ENCODE measurements around the gene PRKCH. TPM values are rescaled to one million over a fixed set of nuclear protein-coding genes. Genes with fewer than 3 reads are reported as not detected.

Gene PRKCH
- total RNA-seq, 1 experiment from 2014 or later: 22.3 TPM

- Mint-ChIP-seq H3K27me3 (ENCODE audit: unreplicated experiment) (no peaks in the 10 kb centered on the region), H3K36me3 (ENCODE audit: insufficient read depth, unreplicated experiment) (no peaks in the 10 kb centered on the region), H3K9me3 (ENCODE audit: low read depth, unreplicated experiment) (no peaks in the 10 kb centered on the region), H3K4me3 (ENCODE audit: low read depth, unreplicated experiment) (no peak overlapping the region), H3K4me1 (ENCODE audit: low read depth, unreplicated experiment) (no peaks in the 10 kb centered on the region), H3K27ac (ENCODE audit: unreplicated experiment) (no peak overlapping the region)
- CTCF ChIA-PET: no interaction called here
- BruUV-seq (replicated peaks): no TSS peak
- DNase-seq: no peak
- intact Hi-C loops (cut with micrococcal nuclease; ENCODE audit: unreplicated experiment): no loop called here
- TF ChIP-seq CTCF (IDR thresholded peaks at IDR 0.05; ENCODE audit: unreplicated experiment): no peak
These were observed 22.1 kb downstream of the PRKCH start for GRCh38 chr14:61343471-61343870.

- Mint-ChIP-seq H3K27ac (ENCODE audit: unreplicated experiment) (no peak overlapping the region), H3K27me3 (ENCODE audit: unreplicated experiment) (no peaks in the 10 kb centered on the region), H3K4me1 (ENCODE audit: low read depth, unreplicated experiment) (no peaks in the 10 kb centered on the region), H3K4me3 (ENCODE audit: low read depth, unreplicated experiment) (no peak overlapping the region), H3K36me3 (ENCODE audit: insufficient read depth, unreplicated experiment) (no peaks in the 10 kb centered on the region), H3K9me3 (ENCODE audit: low read depth, unreplicated experiment) (no peaks in the 10 kb centered on the region)
- CTCF ChIA-PET: no interaction called here
- DNase-seq: no peak
- BruUV-seq (replicated peaks): no TSS peak
- no peak for TF ChIP-seq CTCF (IDR thresholded peaks at IDR 0.05; ENCODE audit: unreplicated experiment)
- intact Hi-C loops (cut with micrococcal nuclease; ENCODE audit: unreplicated experiment): no loop called here
These were observed 22.6 kb downstream of the PRKCH start for GRCh38 chr14:61343991-61344405.

GRCh38 chr14:61344437-61345150, 23.2 kb downstream of the PRKCH start:
- no TSS peak for BruUV-seq (replicated peaks)
- Mint-ChIP-seq H3K4me3 (ENCODE audit: low read depth, unreplicated experiment) (no peak overlapping the region), H3K27me3 (ENCODE audit: unreplicated experiment) (no peaks in the 10 kb centered on the region), H3K27ac (ENCODE audit: unreplicated experiment) (no peak overlapping the region), H3K36me3 (ENCODE audit: insufficient read depth, unreplicated experiment) (no peaks in the 10 kb centered on the region), H3K4me1 (ENCODE audit: low read depth, unreplicated experiment) (no peaks in the 10 kb centered on the region), H3K9me3 (ENCODE audit: low read depth, unreplicated experiment) (no peaks in the 10 kb centered on the region)
- CTCF ChIA-PET: no interaction called here
- TF ChIP-seq CTCF (IDR thresholded peaks at IDR 0.05; ENCODE audit: unreplicated experiment): no peak
- DNase-seq: no peak
- intact Hi-C loops (cut with micrococcal nuclease; ENCODE audit: unreplicated experiment): no loop called here

- Mint-ChIP-seq H3K4me1 (ENCODE audit: low read depth, unreplicated experiment) (no peaks in the 10 kb centered on the region), H3K36me3 (ENCODE audit: insufficient read depth, unreplicated experiment) (no peaks in the 10 kb centered on the region), H3K4me3 (ENCODE audit: low read depth, unreplicated experiment) (no peak overlapping the region), H3K27ac (ENCODE audit: unreplicated experiment) (no peak overlapping the region), H3K9me3 (ENCODE audit: low read depth, unreplicated experiment) (no peaks in the 10 kb centered on the region), H3K27me3 (ENCODE audit: unreplicated experiment) (no peaks in the 10 kb centered on the region)
- no TSS peak for BruUV-seq (replicated peaks)
- no peak for DNase-seq
- TF ChIP-seq CTCF (IDR thresholded peaks at IDR 0.05; ENCODE audit: unreplicated experiment): no peak
- CTCF ChIA-PET: no interaction called here
- intact Hi-C loops (cut with micrococcal nuclease; ENCODE audit: unreplicated experiment): no loop called here
These were observed 23.7 kb downstream of the PRKCH start for GRCh38 chr14:61345151-61345482.
